Measurements from ENCODE around the gene CHD2.
A peak's percentile ranks its signal among the peaks of the same experiment; 100 is the strongest.
"Not testable (repeated sequence)": the region's sequence is repeated elsewhere in the genome, so short reads cannot be mapped to it uniquely, and the experiment has no call there.

Gene CHD2

GRCh38 chr15:92907896-92908712 lies 8.0 kb downstream of the CHD2 start:
- Mint-ChIP-seq H3K4me1 (peaks cover 92% of the 10 kb centered on the region), H3K4me3 (peak overlapping the region; percentile 68), H3K27ac (peak overlapping the region; percentile 72), H3K9me3 (no peaks in the 10 kb centered on the region), H3K27me3 (no peaks in the 10 kb centered on the region), H3K36me3 (peaks cover 53% of the 10 kb centered on the region)
- ATAC-seq: no peak

- no peaks in the 10 kb centered on the region for H3K27me3 Mint-ChIP-seq
- ATAC-seq: no peak
- peaks cover 54% of the 10 kb centered on the region for H3K36me3 Mint-ChIP-seq
- H3K4me1 Mint-ChIP-seq: peaks cover 95% of the 10 kb centered on the region
- peak overlapping the region; percentile 72 for H3K27ac Mint-ChIP-seq
- no peaks in the 10 kb centered on the region for H3K9me3 Mint-ChIP-seq
- peak overlapping the region; percentile 68 for H3K4me3 Mint-ChIP-seq
These were observed 8.6 kb downstream of the CHD2 start for GRCh38 chr15:92908713-92909057.

DNA sequence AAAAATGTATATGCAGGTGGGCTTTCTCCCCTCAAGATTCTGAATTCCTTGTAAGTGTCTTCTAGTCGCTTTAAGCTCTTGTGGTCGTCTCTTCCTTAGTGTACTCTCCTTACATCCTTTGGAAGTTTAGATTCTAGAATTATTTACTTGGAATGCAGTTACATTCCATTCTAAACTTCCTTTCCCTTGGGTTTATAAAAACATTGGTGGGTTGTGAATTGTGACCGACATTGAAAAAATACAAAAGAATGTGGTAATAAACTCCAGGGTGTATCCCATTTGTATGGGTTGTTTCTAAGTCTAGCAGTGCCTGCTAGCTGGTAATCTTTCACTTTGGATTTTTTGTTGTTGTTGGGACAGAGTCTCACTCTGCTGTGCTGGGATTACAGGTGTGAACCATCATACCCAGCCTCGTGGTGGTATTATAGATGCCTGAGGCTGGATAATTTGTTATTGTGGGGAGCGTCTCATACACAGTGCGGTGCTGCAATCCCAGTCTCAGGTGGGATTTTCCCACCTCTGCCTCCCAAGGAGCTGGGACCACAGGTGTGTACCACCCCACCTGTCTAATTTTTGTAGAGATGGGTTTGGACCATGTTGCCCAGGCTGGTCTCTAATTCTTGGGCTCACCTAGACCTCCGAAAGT lies 9.1 kb downstream of the CHD2 start:
- no peaks in the 10 kb centered on the region for H3K27me3 Mint-ChIP-seq
- peaks cover 95% of the 10 kb centered on the region for H3K4me1 Mint-ChIP-seq
- no peak overlapping the region for H3K4me3 Mint-ChIP-seq
- peaks cover 49% of the 10 kb centered on the region for H3K36me3 Mint-ChIP-seq
- H3K9me3 Mint-ChIP-seq: no peaks in the 10 kb centered on the region
- peak overlapping the region; percentile 72 for H3K27ac Mint-ChIP-seq
- no peak for ATAC-seq

DNA sequence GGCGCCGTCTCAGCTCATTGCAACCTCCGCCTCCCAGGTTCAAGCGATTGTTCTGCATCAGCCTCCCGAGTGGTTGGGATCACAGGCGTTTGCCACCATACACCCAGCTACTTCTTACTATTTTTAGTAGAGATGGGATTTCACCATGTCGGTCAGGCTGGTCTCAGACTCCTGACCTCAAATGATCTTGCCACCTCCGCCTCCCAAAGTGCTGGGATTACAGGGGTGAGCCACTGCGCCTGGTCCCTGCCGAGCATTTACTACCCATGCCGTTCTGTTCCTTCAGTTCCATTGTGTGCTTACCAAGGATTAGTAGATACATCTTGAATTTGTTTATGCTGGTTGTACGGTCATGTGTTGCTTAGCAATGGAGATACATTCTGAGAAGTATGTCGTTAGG lies 10.3 kb downstream of the CHD2 start:
- H3K4me3 Mint-ChIP-seq: no peak overlapping the region
- H3K9me3 Mint-ChIP-seq: no peaks in the 10 kb centered on the region
- H3K36me3 Mint-ChIP-seq: peaks cover 55% of the 10 kb centered on the region
- peaks cover 96% of the 10 kb centered on the region for H3K4me1 Mint-ChIP-seq
- H3K27me3 Mint-ChIP-seq: no peaks in the 10 kb centered on the region
- ATAC-seq: no peak
- no peak overlapping the region for H3K27ac Mint-ChIP-seq

DNA sequence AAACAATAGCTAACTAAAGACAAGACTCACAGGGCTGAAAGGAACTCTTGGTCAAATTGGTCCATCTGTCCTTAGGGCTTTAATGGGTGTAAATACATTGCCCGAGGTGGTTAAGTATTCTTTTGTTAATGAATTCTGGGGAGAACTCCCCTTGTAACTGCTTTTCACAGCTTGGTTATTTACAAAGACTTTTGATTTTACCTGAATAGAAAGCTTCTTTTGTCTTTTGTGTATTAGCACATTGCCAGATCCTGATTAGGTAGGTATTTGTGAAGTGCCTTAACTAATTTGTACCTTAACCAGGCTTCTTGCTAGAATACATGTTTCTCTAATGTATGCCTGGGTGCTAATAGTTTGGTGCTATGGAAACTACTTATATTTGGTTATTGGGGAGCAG lies 14.0 kb downstream of the CHD2 start:
- Mint-ChIP-seq H3K27me3 (no peaks in the 10 kb centered on the region), H3K27ac (peak overlapping the region; percentile 87), H3K4me3 (peak overlapping the region; percentile 75), H3K4me1 (peaks cover 87% of the 10 kb centered on the region), H3K36me3 (peaks cover 71% of the 10 kb centered on the region), H3K9me3 (peaks cover 4% of the 10 kb centered on the region)
- ATAC-seq: no peak

DNA sequence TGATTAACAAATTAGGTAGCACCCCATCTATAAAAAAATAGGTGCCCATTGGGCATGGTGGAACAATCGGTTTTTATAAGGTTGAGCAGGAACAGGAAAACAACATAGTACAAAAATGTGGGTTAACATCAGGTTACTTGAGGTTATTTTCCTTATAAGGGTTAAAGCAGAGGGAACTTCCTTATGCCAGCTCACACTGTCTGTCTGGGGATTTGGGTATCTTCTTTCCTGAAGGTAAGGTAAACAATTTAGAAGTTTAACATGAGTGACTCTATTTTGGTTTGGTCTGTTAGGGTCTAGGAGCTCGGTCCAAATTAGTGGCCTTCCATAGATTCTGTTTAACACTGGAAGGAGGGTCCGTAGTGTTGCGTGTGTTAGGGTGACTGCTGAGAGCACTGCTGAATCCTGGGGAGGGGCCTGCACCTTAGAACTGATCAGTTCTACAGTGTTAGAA lies 14.7 kb downstream of the CHD2 start:
- H3K27me3 Mint-ChIP-seq: no peaks in the 10 kb centered on the region
- peak; percentile 68 for ATAC-seq
- H3K4me3 Mint-ChIP-seq: peak overlapping the region; percentile 75
- H3K27ac Mint-ChIP-seq: peak overlapping the region; percentile 87
- H3K4me1 Mint-ChIP-seq: peaks cover 87% of the 10 kb centered on the region
- peaks cover 65% of the 10 kb centered on the region for H3K36me3 Mint-ChIP-seq
- peaks cover 4% of the 10 kb centered on the region for H3K9me3 Mint-ChIP-seq

DNA sequence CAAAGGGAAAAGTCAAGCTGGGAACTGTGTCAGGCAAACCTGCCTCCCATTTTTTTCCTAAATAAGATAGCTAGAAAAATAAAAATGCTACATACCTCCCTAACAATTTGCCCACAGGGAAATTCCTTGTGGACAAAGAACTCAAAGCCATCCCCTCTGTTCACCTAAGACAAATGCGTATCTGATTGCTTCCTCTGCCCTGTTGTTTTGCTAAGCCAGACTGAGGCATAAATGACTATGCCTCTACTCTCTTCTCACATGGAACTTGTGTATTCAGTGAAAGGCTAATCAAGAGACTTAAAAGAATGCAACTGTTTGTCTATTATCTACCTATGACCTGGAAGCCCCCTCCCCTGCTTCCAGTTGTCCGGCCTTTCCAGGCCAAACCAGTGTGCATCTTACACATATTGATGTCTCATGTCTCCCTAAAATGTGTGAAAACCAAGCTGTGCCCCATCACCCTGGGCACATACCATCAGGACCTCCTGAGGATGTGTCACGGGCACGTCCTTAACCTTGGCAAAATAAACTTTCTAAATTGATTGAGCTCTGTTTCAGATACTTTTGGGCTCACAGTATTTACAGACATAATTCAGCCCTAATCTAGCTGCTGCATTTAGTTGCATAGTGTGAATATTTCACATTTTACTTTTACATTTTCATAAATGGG lies 15.8 kb downstream of the CHD2 start:
- Mint-ChIP-seq H3K4me1 (peaks cover 87% of the 10 kb centered on the region), H3K27me3 (no peaks in the 10 kb centered on the region), H3K27ac (peak overlapping the region; percentile 87)

GRCh38 chr15:92917598-92918407 lies 17.7 kb downstream of the CHD2 start:
- Mint-ChIP-seq H3K4me3 (peak overlapping the region; percentile 10), H3K36me3 (peaks cover 55% of the 10 kb centered on the region)
- ATAC-seq: peak; percentile 72

More for the DNA sequence above, 15.8 kb downstream of the CHD2 start:
- H3K36me3 Mint-ChIP-seq: peaks cover 62% of the 10 kb centered on the region
- peak overlapping the region; percentile 10 for H3K4me3 Mint-ChIP-seq
- H3K9me3 Mint-ChIP-seq: peaks cover 4% of the 10 kb centered on the region
- no peak for ATAC-seq

GRCh38 chr15:92918881-92919280 lies 18.8 kb downstream of the CHD2 start:
- peaks cover 88% of the 10 kb centered on the region for H3K4me1 Mint-ChIP-seq
- not testable (repeated sequence) for ATAC-seq, H3K4me3 Mint-ChIP-seq, H3K27me3 Mint-ChIP-seq, H3K9me3 Mint-ChIP-seq
- peaks cover 57% of the 10 kb centered on the region for H3K36me3 Mint-ChIP-seq
- H3K27ac Mint-ChIP-seq: peak overlapping the region; percentile 79

More at GRCh38 chr15:92917598-92918407, 17.7 kb downstream of the CHD2 start:
- Mint-ChIP-seq H3K27ac (peak overlapping the region; percentile 87), H3K9me3 (peaks cover 4% of the 10 kb centered on the region), H3K4me1 (peaks cover 88% of the 10 kb centered on the region), H3K27me3 (no peaks in the 10 kb centered on the region)

- H3K4me1 Mint-ChIP-seq: peaks cover 78% of the 10 kb centered on the region
These were observed 20.6 kb downstream of the CHD2 start for GRCh38 chr15:92920595-92921161.

GRCh38 chr15:92921215-92922131 lies 21.3 kb downstream of the CHD2 start:
- H3K36me3 Mint-ChIP-seq: peaks cover 58% of the 10 kb centered on the region
- peak overlapping the region; percentile 79 for H3K27ac Mint-ChIP-seq

More at GRCh38 chr15:92920595-92921161, 20.6 kb downstream of the CHD2 start:
- Mint-ChIP-seq H3K9me3 (peaks cover 4% of the 10 kb centered on the region), H3K4me3 (peak overlapping the region; percentile 14), H3K36me3 (peaks cover 58% of the 10 kb centered on the region), H3K27ac (peak overlapping the region; percentile 79), H3K27me3 (no peaks in the 10 kb centered on the region)
- ATAC-seq: no peak

GRCh38 chr15:92922418-92923002 lies 22.4 kb downstream of the CHD2 start:
- ATAC-seq: peak; percentile 85
- H3K4me3 Mint-ChIP-seq: peak overlapping the region; percentile 60

More at GRCh38 chr15:92921215-92922131, 21.3 kb downstream of the CHD2 start:
- peak; percentile 48 for ATAC-seq
- Mint-ChIP-seq H3K4me3 (peak overlapping the region; percentile 60), H3K4me1 (peaks cover 78% of the 10 kb centered on the region), H3K27me3 (no peaks in the 10 kb centered on the region), H3K9me3 (peaks cover 4% of the 10 kb centered on the region)

DNA sequence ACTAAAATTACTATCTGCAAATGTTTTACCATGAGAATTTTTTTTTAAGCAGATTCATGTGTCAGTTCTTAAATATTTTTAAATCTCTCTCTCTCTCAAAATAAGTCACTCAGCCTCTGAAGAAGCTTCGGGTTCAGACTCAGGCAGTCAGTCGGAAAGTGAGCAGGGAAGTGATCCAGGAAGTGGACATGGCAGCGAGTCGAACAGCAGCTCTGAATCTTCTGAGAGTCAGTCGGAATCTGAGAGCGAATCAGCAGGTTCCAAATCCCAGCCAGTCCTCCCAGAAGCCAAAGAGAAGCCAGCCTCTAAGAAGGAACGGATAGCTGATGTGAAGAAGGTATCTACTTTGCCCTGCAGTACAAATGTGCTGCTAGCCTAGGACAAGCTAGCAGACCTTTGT lies 24.1 kb downstream of the CHD2 start:
- H3K4me1 Mint-ChIP-seq: peaks cover 66% of the 10 kb centered on the region
- no peak for ATAC-seq
- no peaks in the 10 kb centered on the region for H3K9me3 Mint-ChIP-seq
- H3K4me3 Mint-ChIP-seq: no peak overlapping the region
- H3K36me3 Mint-ChIP-seq: peaks cover 65% of the 10 kb centered on the region
- no peaks in the 10 kb centered on the region for H3K27me3 Mint-ChIP-seq
- H3K27ac Mint-ChIP-seq: peak overlapping the region; percentile 79

More at GRCh38 chr15:92922418-92923002, 22.4 kb downstream of the CHD2 start:
- H3K27ac Mint-ChIP-seq: peak overlapping the region; percentile 79
- no peaks in the 10 kb centered on the region for H3K27me3 Mint-ChIP-seq
- H3K36me3 Mint-ChIP-seq: peaks cover 58% of the 10 kb centered on the region
- H3K9me3 Mint-ChIP-seq: peaks cover 3% of the 10 kb centered on the region
- peaks cover 73% of the 10 kb centered on the region for H3K4me1 Mint-ChIP-seq
